Ovary (tissue), 9 donors: ENCODE data around the gene FGFR2. TPM values are rescaled to one million over a fixed set of nuclear protein-coding genes. Genes with fewer than 3 reads are reported as not detected.

Experiments
- DNase-seq, 5 donors: peaks; one replicate each; pipeline ENCODE4 v3.0.0-alpha.2; 2019 to 2020
- H3K27ac ChIP-seq, 2 donors: fragments of 200-600 bp; one replicate each; pipeline versions ENCODE4 v1.5.1 to v1.8.0; 2019 to 2022
- H3K27me3 ChIP-seq: fragments of 200-600 bp; one replicate; pipeline ENCODE4 v1.8.0; 2022
- H3K36me3 ChIP-seq: fragments of 200-600 bp; sonication (generic); one replicate; pipeline ENCODE4 v1.5.1; 2019
- H3K4me1 ChIP-seq: one replicate; pipeline ENCODE4 v1.8.1; 2013; ENCODE audit warnings: mild to moderate bottlenecking, moderate library complexity; ENCODE audit not compliant: insufficient read depth
- H3K4me3 ChIP-seq: fragments of 200-600 bp; sonication (generic); one replicate; pipeline ENCODE4 v1.5.1; 2017
- H3K9me3 ChIP-seq, 2 donors: fragments of 200-600 bp in 1 of 2; sonication (generic) in 1 of 2; one replicate each; pipeline versions ENCODE4 v1.5.1 to v1.8.1; 2013 to 2019; ENCODE audit warnings: mild to moderate bottlenecking in 1 of 2, moderate library complexity in 1 of 2
- CTCF ChIP-seq, 3 donors: fragments of 450-650 bp in 2 of 3; fragments of 200-600 bp in 1 of 3; IDR thresholded peaks; one replicate each; pipeline versions ENCODE4 v1.5.1 to v1.8.0; 2016 to 2022; ENCODE audit warnings: antibody characterized with exemption in 3 of 3, mild to moderate bottlenecking in 1 of 3
- EP300 ChIP-seq: sonication (generic); formaldehyde crosslinking; IDR thresholded peaks from one replicate; pipeline ENCODE4 v1.6.1; 2017; ENCODE audit warnings: antibody characterized with exemption
- POLR2A ChIP-seq: fragments of 450-650 bp; IDR thresholded peaks from one replicate; pipeline ENCODE4 v1.6.1; 2017; ENCODE audit warnings: antibody characterized with exemption, mild to moderate bottlenecking, moderate library complexity
- WGBS, 3 donors: extraction: QIAGEN DNeasy Blood & Tissue Kit in 1 of 3; methylation state at CpG; one replicate each; pipeline versions ENCODE4 v1.1.5 to v1.1.7; 2013 to 2017; 5-methylcytosine and 5-hydroxymethylcytosine counted together
- intact Hi-C, 4 donors: fragments of 100-400 bp; cut with DNase I; formaldehyde crosslinking; loops; one replicate each; pipeline versions ENCODE4 v1.11.0 to v1.15.1; 2022 to 2023
- polyA plus RNA-seq, 2 donors: library from polyadenylated mRNA; stranded (reverse); fragments of 200-250 nt in 1 of 2; fragments of 350-450 nt in 1 of 2; fragmentation: Illumina TruSeq in 1 of 2; extraction: RNeasy Lipid Tissue Mini Kit (QIAGEN cat#74804) in 1 of 2; gene quantifications; one replicate each; pipeline ENCODE4 v1.2.3, GENCODE V29; 2013 to 2014
- total RNA-seq, 7 donors: library from RNA; depleted of rRNA in 2 of 7; stranded (reverse); fragments of >200 nt in 2 of 7; fragmentation: NEBNext Ultra II Directional in 3 of 7; extraction: Animal tissue kit (Norgen Biotek cat#: 25700) in 3 of 7; gene quantifications; one replicate each; pipeline versions ENCODE4 v1.1.0 to v1.2.4, GENCODE V29; 2016 to 2023
- donor health status: DM: no; HTN: no; CAD: no; lungs with moderate emphysema.
- donor health status: DM: no; HTN: no; CAD: no.
- donor health status: Bipolar disorder and iron deficiency.
- donor health status: DM: yes; HTN: yes; CAD: no.
- donor health status: DM: no; HTN: no; CAD: no.
- donor health status: DM: yes; HTN: yes; CAD: no.

The FGFR2 gene
- total and polyA plus RNA-seq, 9 donors, result 8.8 to 52.2 (median 26.5) TPM

GRCh38 chr10:121617176-121617575, 18.9 kb upstream of the FGFR2 start:
- Histone ChIP-seq H3K4me3 (no peak overlapping the region), H3K36me3 (no peaks in the 10 kb centered on the region), H3K4me1 (no peaks in the 10 kb centered on the region), H3K9me3 (no peaks in the 10 kb centered on the region), H3K27ac (no peak overlapping the region), H3K27me3 (no peaks in the 10 kb centered on the region)
- WGBS, 3 donors, result 87 to 89% (median 89%) methylated on average over 7 of the region's 7 CpGs
- DNase-seq, result no peak
- intact Hi-C loops, result no loop called here
- no peak for TF ChIP-seq EP300
- no peak for TF ChIP-seq CTCF (IDR thresholded peaks at IDR 0.05)
- no peak for TF ChIP-seq POLR2A

- DNase-seq, result no peak
- no peaks in the 10 kb centered on the region for H3K4me1 ChIP-seq
- no peak overlapping the region for H3K27ac ChIP-seq
- H3K9me3 ChIP-seq, result no peaks in the 10 kb centered on the region
- H3K27me3 ChIP-seq, result no peaks in the 10 kb centered on the region
- WGBS, 3 donors, result 77 to 79% (median 78%) methylated on average over 11 of the region's 11 CpGs
- no peak overlapping the region for H3K4me3 ChIP-seq
- TF ChIP-seq POLR2A (no peak), CTCF (IDR thresholded peaks at IDR 0.05) (no peak), EP300 (no peak)
- intact Hi-C loops, result no loop called here
- H3K36me3 ChIP-seq, result no peaks in the 10 kb centered on the region
Observed at GRCh38 chr10:121616291-121616690, 18.0 kb upstream of the FGFR2 start.

GRCh38 chr10:121615836-121616235, 17.6 kb upstream of the FGFR2 start:
- Histone ChIP-seq H3K36me3 (no peaks in the 10 kb centered on the region), H3K27me3 (no peaks in the 10 kb centered on the region), H3K4me3 (no peak overlapping the region), H3K9me3 (no peaks in the 10 kb centered on the region), H3K4me1 (no peaks in the 10 kb centered on the region), H3K27ac (no peak overlapping the region)
- DNase-seq, result no peak
- intact Hi-C loops, result no loop called here
- TF ChIP-seq POLR2A (no peak), CTCF (IDR thresholded peaks at IDR 0.05) (no peak), EP300 (no peak)
- WGBS, 3 donors, result 83% methylated on average over 7 of the region's 7 CpGs

- Histone ChIP-seq H3K27ac (no peak overlapping the region), H3K9me3 (no peaks in the 10 kb centered on the region), H3K4me3 (no peak overlapping the region), H3K27me3 (no peaks in the 10 kb centered on the region), H3K36me3 (no peaks in the 10 kb centered on the region), H3K4me1 (no peaks in the 10 kb centered on the region)
- no peak for TF ChIP-seq CTCF (IDR thresholded peaks at IDR 0.05)
- no peak for TF ChIP-seq EP300
- no peak for TF ChIP-seq POLR2A
- intact Hi-C loops, result no loop called here
- WGBS, 3 donors, result 11 to 29% (median 23%) methylated on average over 12 of the region's 12 CpGs
- DNase-seq, result peak in 4 of 5 donors; percentile 29 to 43 (median 36)
Observed at GRCh38 chr10:121615435-121615793, 17.2 kb upstream of the FGFR2 start.
